HL-60 (cell line): ENCODE data around the gene ARIH2.

Experiments
- CTCF ChIP-seq: IDR thresholded peaks from one replicate; pipeline ENCODE4 v1.5.1; 2011; ENCODE audit warnings: low read length, control low read depth, inconsistent platforms; ENCODE audit not compliant: insufficient read depth
- GABPA ChIP-seq: IDR thresholded peaks from 2 replicates; pipeline ENCODE4 v1.6.1; 2012; ENCODE audit warnings: low read depth
- POLR2AphosphoS5 ChIP-seq: IDR thresholded peaks from 2 replicates; pipeline ENCODE4 v1.6.1; 2012; ENCODE audit warnings: low read depth
- TF ChIP-seq, protein P1 (sequence below): IDR thresholded peaks from 2 replicates; pipeline ENCODE4 v1.6.1; 2012; ENCODE audit warnings: low read depth; ENCODE audit not compliant: insufficient replicate concordance

GRCh38 chr3:49020330-49021212, 101.9 kb downstream of the ARIH2 start:
- TF ChIP-seq CTCF (no peak), POLR2AphosphoS5 (no peak; the same call in 1 of the 2 replicates), GABPA (no peak)
- TF ChIP-seq, protein P1, sequence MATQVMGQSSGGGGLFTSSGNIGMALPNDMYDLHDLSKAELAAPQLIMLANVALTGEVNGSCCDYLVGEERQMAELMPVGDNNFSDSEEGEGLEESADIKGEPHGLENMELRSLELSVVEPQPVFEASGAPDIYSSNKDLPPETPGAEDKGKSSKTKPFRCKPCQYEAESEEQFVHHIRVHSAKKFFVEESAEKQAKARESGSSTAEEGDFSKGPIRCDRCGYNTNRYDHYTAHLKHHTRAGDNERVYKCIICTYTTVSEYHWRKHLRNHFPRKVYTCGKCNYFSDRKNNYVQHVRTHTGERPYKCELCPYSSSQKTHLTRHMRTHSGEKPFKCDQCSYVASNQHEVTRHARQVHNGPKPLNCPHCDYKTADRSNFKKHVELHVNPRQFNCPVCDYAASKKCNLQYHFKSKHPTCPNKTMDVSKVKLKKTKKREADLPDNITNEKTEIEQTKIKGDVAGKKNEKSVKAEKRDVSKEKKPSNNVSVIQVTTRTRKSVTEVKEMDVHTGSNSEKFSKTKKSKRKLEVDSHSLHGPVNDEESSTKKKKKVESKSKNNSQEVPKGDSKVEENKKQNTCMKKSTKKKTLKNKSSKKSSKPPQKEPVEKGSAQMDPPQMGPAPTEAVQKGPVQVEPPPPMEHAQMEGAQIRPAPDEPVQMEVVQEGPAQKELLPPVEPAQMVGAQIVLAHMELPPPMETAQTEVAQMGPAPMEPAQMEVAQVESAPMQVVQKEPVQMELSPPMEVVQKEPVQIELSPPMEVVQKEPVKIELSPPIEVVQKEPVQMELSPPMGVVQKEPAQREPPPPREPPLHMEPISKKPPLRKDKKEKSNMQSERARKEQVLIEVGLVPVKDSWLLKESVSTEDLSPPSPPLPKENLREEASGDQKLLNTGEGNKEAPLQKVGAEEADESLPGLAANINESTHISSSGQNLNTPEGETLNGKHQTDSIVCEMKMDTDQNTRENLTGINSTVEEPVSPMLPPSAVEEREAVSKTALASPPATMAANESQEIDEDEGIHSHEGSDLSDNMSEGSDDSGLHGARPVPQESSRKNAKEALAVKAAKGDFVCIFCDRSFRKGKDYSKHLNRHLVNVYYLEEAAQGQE = no peak
